ENCODE results near the gene DENND4A. TPM values are rescaled to one million over a fixed set of nuclear protein-coding genes. Genes with fewer than 3 reads are reported as not detected.

The DENND4A gene
- total and polyA plus RNA-seq, 9 donors, result 10.2 to 63.9 (median 50.2) TPM

DNA sequence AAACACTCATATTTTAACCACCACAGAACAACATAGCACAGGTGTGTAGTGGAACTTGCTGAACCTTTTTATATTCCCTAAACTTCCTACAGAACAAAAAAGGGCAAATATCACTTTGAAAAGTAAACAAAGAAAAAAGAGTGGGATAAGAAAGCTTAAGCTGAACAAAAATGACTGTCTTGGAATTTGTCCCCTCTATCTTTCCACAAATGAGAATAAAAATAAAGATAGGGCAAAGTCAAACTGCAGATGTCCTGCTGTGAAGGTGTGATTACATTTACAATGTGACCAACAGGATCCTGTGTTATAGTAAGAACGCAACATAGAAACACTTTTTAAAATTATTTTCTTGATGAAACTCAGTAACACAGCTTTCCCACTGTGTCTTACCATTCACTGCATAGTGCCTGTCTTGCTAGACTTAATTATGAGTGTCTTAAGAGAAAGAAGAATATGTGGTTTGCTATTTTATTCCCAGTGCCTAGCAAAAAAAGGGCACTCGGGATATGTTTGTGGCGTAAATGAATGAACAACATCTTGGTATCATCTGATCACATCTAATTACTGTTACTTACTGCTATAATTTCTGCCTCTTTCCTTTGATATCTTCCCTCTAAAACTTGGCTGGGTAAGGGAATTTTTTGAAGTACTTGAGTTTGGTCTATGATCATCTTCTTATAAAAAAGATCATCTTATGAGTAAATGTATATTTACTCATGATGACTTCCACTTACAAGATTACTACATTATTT is 67.5 kb downstream of the DENND4A start:
- Histone ChIP-seq H3K9me3 (no peaks in the 10 kb centered on the region), H3K27ac (no peak overlapping the region), H3K27me3 (no peaks in the 10 kb centered on the region), H3K4me3 (no peak overlapping the region), H3K36me3 (no peaks in the 10 kb centered on the region), H3K4me1 (ENCODE audit: insufficient read depth) (no peaks in the 10 kb centered on the region)
- intact Hi-C loops (cut with DNase I), result no loop called here
- WGBS, 3 donors, result 92 to 97% (median 96%) methylated on average over 3 of the region's 3 CpGs
- TF ChIP-seq POLR2A (IDR thresholded peaks at IDR 0.05), result no peak
- TF ChIP-seq EP300 (IDR thresholded peaks at IDR 0.05), result no peak
- TF ChIP-seq, protein P1, sequence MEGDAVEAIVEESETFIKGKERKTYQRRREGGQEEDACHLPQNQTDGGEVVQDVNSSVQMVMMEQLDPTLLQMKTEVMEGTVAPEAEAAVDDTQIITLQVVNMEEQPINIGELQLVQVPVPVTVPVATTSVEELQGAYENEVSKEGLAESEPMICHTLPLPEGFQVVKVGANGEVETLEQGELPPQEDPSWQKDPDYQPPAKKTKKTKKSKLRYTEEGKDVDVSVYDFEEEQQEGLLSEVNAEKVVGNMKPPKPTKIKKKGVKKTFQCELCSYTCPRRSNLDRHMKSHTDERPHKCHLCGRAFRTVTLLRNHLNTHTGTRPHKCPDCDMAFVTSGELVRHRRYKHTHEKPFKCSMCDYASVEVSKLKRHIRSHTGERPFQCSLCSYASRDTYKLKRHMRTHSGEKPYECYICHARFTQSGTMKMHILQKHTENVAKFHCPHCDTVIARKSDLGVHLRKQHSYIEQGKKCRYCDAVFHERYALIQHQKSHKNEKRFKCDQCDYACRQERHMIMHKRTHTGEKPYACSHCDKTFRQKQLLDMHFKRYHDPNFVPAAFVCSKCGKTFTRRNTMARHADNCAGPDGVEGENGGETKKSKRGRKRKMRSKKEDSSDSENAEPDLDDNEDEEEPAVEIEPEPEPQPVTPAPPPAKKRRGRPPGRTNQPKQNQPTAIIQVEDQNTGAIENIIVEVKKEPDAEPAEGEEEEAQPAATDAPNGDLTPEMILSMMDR (IDR thresholded peaks at IDR 0.05), result no peak
- no peak for DNase-seq

GRCh38 chr15:65723876-65724275 is 68.2 kb downstream of the DENND4A start:
- no peaks in the 10 kb centered on the region for H3K9me3 ChIP-seq
- H3K27me3 ChIP-seq, result no peaks in the 10 kb centered on the region
- H3K36me3 ChIP-seq, result no peaks in the 10 kb centered on the region
- TF ChIP-seq POLR2A (IDR thresholded peaks at IDR 0.05), result no peak
- no peak for TF ChIP-seq EP300 (IDR thresholded peaks at IDR 0.05)
- TF ChIP-seq, protein P1 (IDR thresholded peaks at IDR 0.05), result no peak
- intact Hi-C loops (cut with DNase I), result no loop called here
- 91 to 96% (median 93%) methylated on average over 5 of the region's 5 CpGs for WGBS, 3 donors
- H3K4me3 ChIP-seq, result no peak overlapping the region
- no peak for DNase-seq
- no peaks in the 10 kb centered on the region for H3K4me1 ChIP-seq (ENCODE audit: insufficient read depth)
- no peak overlapping the region for H3K27ac ChIP-seq

GRCh38 chr15:65722191-65722590 is 69.9 kb downstream of the DENND4A start:
- Histone ChIP-seq H3K27ac (no peak overlapping the region), H3K9me3 (no peaks in the 10 kb centered on the region), H3K4me1 (ENCODE audit: insufficient read depth) (no peaks in the 10 kb centered on the region), H3K36me3 (no peaks in the 10 kb centered on the region), H3K27me3 (no peaks in the 10 kb centered on the region), H3K4me3 (no peak overlapping the region)
- intact Hi-C loops (cut with DNase I), result no loop called here
- DNase-seq, result no peak
- TF ChIP-seq, protein P1 (IDR thresholded peaks at IDR 0.05), result no peak
- no peak for TF ChIP-seq POLR2A (IDR thresholded peaks at IDR 0.05)
- no peak for TF ChIP-seq EP300 (IDR thresholded peaks at IDR 0.05)
- WGBS, 3 donors, result 89 to 94% (median 93%) methylated on average over 5 of the region's 5 CpGs

DNA sequence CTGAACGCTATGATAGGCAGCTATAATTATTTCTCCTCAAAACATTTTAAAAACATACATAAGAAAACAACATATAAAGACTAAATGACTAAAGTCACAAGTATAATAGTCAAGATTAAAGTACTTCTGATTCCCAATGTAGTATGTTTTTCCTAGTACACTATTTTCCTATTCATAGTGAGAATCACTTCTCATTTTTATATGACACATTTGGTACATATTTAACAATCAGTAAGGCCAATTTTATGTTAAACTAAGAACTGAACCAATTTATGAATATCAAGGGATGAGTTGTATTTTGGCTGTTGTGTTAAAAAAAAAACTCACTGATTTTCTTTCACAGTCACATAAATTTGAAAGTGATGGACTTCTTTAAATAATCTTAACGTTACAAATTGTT is 79.7 kb downstream of the DENND4A start:
- Histone ChIP-seq H3K27ac (no peak overlapping the region), H3K27me3 (no peaks in the 10 kb centered on the region), H3K9me3 (no peaks in the 10 kb centered on the region), H3K36me3 (no peaks in the 10 kb centered on the region), H3K4me1 (ENCODE audit: insufficient read depth) (no peaks in the 10 kb centered on the region), H3K4me3 (no peak overlapping the region)
- TF ChIP-seq POLR2A (IDR thresholded peaks at IDR 0.05), result no peak
- no peak for TF ChIP-seq EP300 (IDR thresholded peaks at IDR 0.05)
- TF ChIP-seq, protein P1 (IDR thresholded peaks at IDR 0.05), result no peak
- no peak for DNase-seq
- 72 to 88% (median 83%) methylated on average over 2 of the region's 2 CpGs for WGBS, 3 donors
- intact Hi-C loops (cut with DNase I), result no loop called here
